Measurements from ENCODE around the gene VSTM2A.

DNA sequence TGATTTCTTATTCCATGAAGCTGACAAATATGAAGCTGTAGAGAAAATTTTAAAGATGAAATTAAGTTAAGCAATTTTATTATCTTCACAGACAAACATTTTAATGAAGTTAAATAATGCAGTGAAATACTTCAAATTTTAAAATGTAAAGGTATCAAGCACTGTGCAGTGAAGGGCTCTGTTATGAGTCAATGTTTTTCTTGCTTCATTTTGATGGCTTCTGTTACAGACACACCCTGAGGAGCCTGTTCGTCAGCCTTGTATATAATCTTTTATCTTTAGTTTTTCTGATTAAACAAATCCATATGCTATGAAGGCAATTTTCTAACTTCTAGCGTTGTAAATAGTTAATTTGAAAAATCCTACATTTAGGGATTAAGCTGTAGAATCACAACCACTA is 18.5 kb downstream of the VSTM2A start:
- TF ChIP-seq, protein P1, sequence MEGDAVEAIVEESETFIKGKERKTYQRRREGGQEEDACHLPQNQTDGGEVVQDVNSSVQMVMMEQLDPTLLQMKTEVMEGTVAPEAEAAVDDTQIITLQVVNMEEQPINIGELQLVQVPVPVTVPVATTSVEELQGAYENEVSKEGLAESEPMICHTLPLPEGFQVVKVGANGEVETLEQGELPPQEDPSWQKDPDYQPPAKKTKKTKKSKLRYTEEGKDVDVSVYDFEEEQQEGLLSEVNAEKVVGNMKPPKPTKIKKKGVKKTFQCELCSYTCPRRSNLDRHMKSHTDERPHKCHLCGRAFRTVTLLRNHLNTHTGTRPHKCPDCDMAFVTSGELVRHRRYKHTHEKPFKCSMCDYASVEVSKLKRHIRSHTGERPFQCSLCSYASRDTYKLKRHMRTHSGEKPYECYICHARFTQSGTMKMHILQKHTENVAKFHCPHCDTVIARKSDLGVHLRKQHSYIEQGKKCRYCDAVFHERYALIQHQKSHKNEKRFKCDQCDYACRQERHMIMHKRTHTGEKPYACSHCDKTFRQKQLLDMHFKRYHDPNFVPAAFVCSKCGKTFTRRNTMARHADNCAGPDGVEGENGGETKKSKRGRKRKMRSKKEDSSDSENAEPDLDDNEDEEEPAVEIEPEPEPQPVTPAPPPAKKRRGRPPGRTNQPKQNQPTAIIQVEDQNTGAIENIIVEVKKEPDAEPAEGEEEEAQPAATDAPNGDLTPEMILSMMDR (IDR thresholded peaks at IDR 0.05; ENCODE audit: low read depth, low read length) = no peak
- no peak for TF ChIP-seq EZH2phosphoT487 (IDR thresholded peaks at IDR 0.05; ENCODE audit: low read depth)
